HEK293 (cell line): ENCODE results near the gene TIRAP.

ENCODE experiments used
- EGR2 ChIP-seq: fragments of 450-650 bp; formaldehyde crosslinking; IDR thresholded peaks from 2 replicates; pipeline ENCODE4 v1.5.1; 2016; ENCODE audit warnings: low read depth, missing biosample characterization, missing genetic modification characterization
- SCRT1 ChIP-seq: fragments of 450-650 bp; formaldehyde crosslinking; IDR thresholded peaks from 2 replicates; pipeline ENCODE4 v1.5.1; 2016; ENCODE audit warnings: missing biosample characterization, missing genetic modification characterization, borderline replicate concordance
- SP2 ChIP-seq: fragments of 450-650 bp; formaldehyde crosslinking; IDR thresholded peaks from 2 replicates; pipeline ENCODE4 v1.5.1; 2016; ENCODE audit warnings: missing biosample characterization, missing genetic modification characterization
- SP3 ChIP-seq: fragments of 450-650 bp; formaldehyde crosslinking; IDR thresholded peaks from 2 replicates; pipeline ENCODE4 v1.5.1; 2016; ENCODE audit warnings: missing biosample characterization, missing genetic modification characterization
- TRIM28 ChIP-seq: IDR thresholded peaks from 2 replicates; pipeline ENCODE4 v1.6.1; 2011; ENCODE audit warnings: low read length, control low read depth, borderline replicate concordance
- YY2 ChIP-seq: fragments of 450-650 bp; formaldehyde crosslinking; IDR thresholded peaks from 2 replicates; pipeline ENCODE4 v1.5.1; 2016; ENCODE audit warnings: missing biosample characterization, missing genetic modification characterization
- ZFHX2 ChIP-seq: fragments of 450-650 bp; formaldehyde crosslinking; conservative IDR thresholded peaks from 2 replicates; pipeline ENCODE4 v1.5.1; 2016; ENCODE audit warnings: missing biosample characterization, missing genetic modification characterization
- ZFP3 ChIP-seq: fragments of 450-650 bp; formaldehyde crosslinking; IDR thresholded peaks from 2 replicates; pipeline ENCODE4 v1.5.1; 2016; ENCODE audit warnings: low read depth, missing biosample characterization, missing genetic modification characterization
- ZFP37 ChIP-seq: fragments of 450-650 bp; formaldehyde crosslinking; IDR thresholded peaks from 2 replicates; pipeline ENCODE4 v1.5.1; 2016; ENCODE audit warnings: missing biosample characterization, missing genetic modification characterization
- ZNF114 ChIP-seq: fragments of 450-650 bp; formaldehyde crosslinking; IDR thresholded peaks from 2 replicates; pipeline ENCODE4 v1.5.0; 2017; ENCODE audit warnings: missing biosample characterization, missing genetic modification characterization
- ZNF174 ChIP-seq: fragments of 450-650 bp; formaldehyde crosslinking; IDR thresholded peaks from 2 replicates; pipeline ENCODE4 v1.5.0; 2017; ENCODE audit warnings: missing biosample characterization, mild to moderate bottlenecking, missing genetic modification characterization
- ZNF24 ChIP-seq: fragments of 450-650 bp; formaldehyde crosslinking; IDR thresholded peaks from 2 replicates; pipeline ENCODE4 v1.5.1; 2016; ENCODE audit warnings: missing biosample characterization, missing genetic modification characterization
- ZNF274 ChIP-seq, 2 experiments: fragments of 200-500 bp in 1 of 2; fragments of 450-650 bp in 1 of 2; sonication (Bioruptor generic) in 1 of 2; formaldehyde crosslinking in 1 of 2; IDR thresholded peaks; 2 replicates each; pipeline versions ENCODE4 v1.5.1 to v1.6.1; 2014 to 2016; ENCODE audit warnings: borderline replicate concordance in 1 of 2, inconsistent platforms in 1 of 2, low read length in 1 of 2, missing biosample characterization in 1 of 2, missing genetic modification characterization in 1 of 2
- ZNF302 ChIP-seq: fragments of 450-650 bp; formaldehyde crosslinking; IDR thresholded peaks from 2 replicates; pipeline ENCODE4 v1.5.1; 2016; ENCODE audit warnings: missing biosample characterization, missing genetic modification characterization, low read depth
- ZNF366 ChIP-seq: fragments of 450-650 bp; formaldehyde crosslinking; conservative IDR thresholded peaks from 2 replicates; pipeline ENCODE4 v1.5.1; 2016; ENCODE audit warnings: missing biosample characterization, missing genetic modification characterization
- ZNF416 ChIP-seq: fragments of 450-650 bp; formaldehyde crosslinking; IDR thresholded peaks from 2 replicates; pipeline ENCODE4 v1.5.1; 2016; ENCODE audit warnings: missing biosample characterization, missing genetic modification characterization
- ZNF473 ChIP-seq: fragments of 450-650 bp; formaldehyde crosslinking; IDR thresholded peaks from 2 replicates; pipeline ENCODE4 v1.5.1; 2017; ENCODE audit warnings: missing biosample characterization, missing genetic modification characterization
- ZNF514 ChIP-seq: fragments of 450-650 bp; formaldehyde crosslinking; IDR thresholded peaks from 2 replicates; pipeline ENCODE4 v1.5.1; 2016; ENCODE audit warnings: missing biosample characterization, missing genetic modification characterization
- ZNF558 ChIP-seq: fragments of 450-650 bp; formaldehyde crosslinking; IDR thresholded peaks from 2 replicates; pipeline ENCODE4 v1.5.1; 2016; ENCODE audit warnings: missing biosample characterization, missing genetic modification characterization
- ZNF560 ChIP-seq: fragments of 450-650 bp; formaldehyde crosslinking; IDR thresholded peaks from 2 replicates; pipeline ENCODE4 v1.5.1; 2017; ENCODE audit warnings: missing biosample characterization, missing genetic modification characterization, borderline replicate concordance
- ZNF561 ChIP-seq: fragments of 450-650 bp; IDR thresholded peaks from 2 replicates; pipeline ENCODE4 v1.5.1; 2018; ENCODE audit warnings: missing biosample characterization, missing genetic modification characterization, borderline replicate concordance
- ZNF76 ChIP-seq: fragments of 450-650 bp; formaldehyde crosslinking; IDR thresholded peaks from 2 replicates; pipeline ENCODE4; 2016; ENCODE audit warnings: low read depth, missing biosample characterization, missing genetic modification characterization, borderline replicate concordance
- ZNF843 ChIP-seq: fragments of 450-650 bp; formaldehyde crosslinking; IDR thresholded peaks from 2 replicates; pipeline ENCODE4 v1.5.1; 2016; ENCODE audit warnings: missing biosample characterization, missing genetic modification characterization
- TF ChIP-seq, protein P1 (sequence below): fragments of 450-650 bp; formaldehyde crosslinking; conservative IDR thresholded peaks from 2 replicates; pipeline ENCODE4 v1.5.1; 2016; ENCODE audit warnings: low read depth, missing biosample characterization, missing genetic modification characterization
- TF ChIP-seq, protein P2 (sequence below): fragments of 450-650 bp; formaldehyde crosslinking; IDR thresholded peaks from 2 replicates; pipeline ENCODE4 v1.5.1; 2017; ENCODE audit warnings: missing biosample characterization, missing genetic modification characterization
- TF ChIP-seq, protein P3 (sequence below): fragments of 450-650 bp; formaldehyde crosslinking; IDR thresholded peaks from 2 replicates; pipeline ENCODE4 v1.5.1; 2016; ENCODE audit warnings: missing biosample characterization, missing genetic modification characterization
- TF ChIP-seq, protein P4 (sequence below): fragments of 450-650 bp; formaldehyde crosslinking; IDR thresholded peaks from 2 replicates; pipeline ENCODE4 v1.5.1; 2016; ENCODE audit warnings: missing biosample characterization, missing genetic modification characterization, low read depth
- TF ChIP-seq, protein P5 (sequence below): fragments of 450-650 bp; formaldehyde crosslinking; IDR thresholded peaks from 2 replicates; pipeline ENCODE4 v1.5.1; 2016; ENCODE audit warnings: missing biosample characterization, missing genetic modification characterization, low read depth

TIRAP gene

DNA sequence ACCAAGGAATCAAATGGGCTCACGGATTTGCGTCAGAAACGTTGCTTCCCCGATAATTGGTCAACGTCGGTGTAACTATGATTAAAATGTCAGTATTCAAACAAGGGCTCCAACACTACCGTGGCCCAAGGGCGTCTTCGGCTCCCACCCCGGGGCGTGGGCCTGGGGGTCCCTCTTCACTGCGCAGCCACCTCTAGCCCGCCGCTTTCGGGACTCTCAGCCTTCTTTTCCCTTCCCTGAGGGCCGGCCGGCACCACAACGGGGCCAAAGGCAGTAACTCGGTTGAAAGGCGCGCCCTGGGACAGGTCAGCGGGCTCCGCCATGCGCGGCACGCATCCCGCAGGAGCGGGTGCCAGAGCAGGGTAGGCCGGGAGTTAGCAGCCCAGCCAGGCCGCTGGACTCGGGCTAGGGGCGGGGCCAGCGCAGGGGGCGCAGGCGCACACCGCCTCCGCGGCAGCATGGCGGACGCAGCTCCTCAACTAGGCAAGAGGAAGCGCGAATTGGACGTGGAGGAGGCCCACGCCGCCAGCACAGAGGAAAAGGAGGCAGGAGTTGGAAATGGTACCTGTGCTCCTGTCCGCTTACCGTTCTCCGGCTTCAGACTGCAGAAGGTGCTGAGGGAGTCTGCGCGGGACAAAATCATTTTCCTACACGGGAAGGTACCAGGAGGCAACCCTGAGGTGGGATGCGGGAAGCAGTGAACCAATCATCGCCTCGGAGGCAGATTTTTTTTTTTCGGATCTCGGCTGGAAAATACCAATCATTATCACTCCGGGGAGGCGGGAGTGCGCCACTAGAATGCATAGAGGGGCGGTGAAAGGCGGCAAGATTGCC is 20.9 kb downstream of the TIRAP start, which contains the start of gene DCPS (continued):
- TF ChIP-seq, protein P1, sequence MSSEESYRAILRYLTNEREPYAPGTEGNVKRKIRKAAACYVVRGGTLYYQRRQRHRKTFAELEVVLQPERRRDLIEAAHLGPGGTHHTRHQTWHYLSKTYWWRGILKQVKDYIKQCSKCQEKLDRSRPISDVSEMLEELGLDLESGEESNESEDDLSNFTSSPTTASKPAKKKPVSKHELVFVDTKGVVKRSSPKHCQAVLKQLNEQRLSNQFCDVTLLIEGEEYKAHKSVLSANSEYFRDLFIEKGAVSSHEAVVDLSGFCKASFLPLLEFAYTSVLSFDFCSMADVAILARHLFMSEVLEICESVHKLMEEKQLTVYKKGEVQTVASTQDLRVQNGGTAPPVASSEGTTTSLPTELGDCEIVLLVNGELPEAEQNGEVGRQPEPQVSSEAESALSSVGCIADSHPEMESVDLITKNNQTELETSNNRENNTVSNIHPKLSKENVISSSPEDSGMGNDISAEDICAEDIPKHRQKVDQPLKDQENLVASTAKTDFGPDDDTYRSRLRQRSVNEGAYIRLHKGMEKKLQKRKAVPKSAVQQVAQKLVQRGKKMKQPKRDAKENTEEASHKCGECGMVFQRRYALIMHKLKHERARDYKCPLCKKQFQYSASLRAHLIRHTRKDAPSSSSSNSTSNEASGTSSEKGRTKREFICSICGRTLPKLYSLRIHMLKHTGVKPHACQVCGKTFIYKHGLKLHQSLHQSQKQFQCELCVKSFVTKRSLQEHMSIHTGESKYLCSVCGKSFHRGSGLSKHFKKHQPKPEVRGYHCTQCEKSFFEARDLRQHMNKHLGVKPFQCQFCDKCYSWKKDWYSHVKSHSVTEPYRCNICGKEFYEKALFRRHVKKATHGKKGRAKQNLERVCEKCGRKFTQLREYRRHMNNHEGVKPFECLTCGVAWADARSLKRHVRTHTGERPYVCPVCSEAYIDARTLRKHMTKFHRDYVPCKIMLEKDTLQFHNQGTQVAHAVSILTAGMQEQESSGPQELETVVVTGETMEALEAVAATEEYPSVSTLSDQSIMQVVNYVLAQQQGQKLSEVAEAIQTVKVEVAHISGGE (tag by site-specific recombination) = no peak; the same call in 1 of the 2 replicates
- TF ChIP-seq, protein P2, sequence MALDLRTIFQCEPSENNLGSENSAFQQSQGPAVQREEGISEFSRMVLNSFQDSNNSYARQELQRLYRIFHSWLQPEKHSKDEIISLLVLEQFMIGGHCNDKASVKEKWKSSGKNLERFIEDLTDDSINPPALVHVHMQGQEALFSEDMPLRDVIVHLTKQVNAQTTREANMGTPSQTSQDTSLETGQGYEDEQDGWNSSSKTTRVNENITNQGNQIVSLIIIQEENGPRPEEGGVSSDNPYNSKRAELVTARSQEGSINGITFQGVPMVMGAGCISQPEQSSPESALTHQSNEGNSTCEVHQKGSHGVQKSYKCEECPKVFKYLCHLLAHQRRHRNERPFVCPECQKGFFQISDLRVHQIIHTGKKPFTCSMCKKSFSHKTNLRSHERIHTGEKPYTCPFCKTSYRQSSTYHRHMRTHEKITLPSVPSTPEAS (tag by site-specific recombination) = no peak
- TF ChIP-seq ZNF560 (tag by site-specific recombination) (no peak), ZFP37 (tag by site-specific recombination) (peak; percentile 78; the same call in 1 of the 2 replicates), ZNF114 (no peak), TRIM28 (no peak), ZNF514 (tag by site-specific recombination) (no peak), ZNF302 (tag by site-specific recombination) (no peak), SP3 (tag by site-specific recombination) (peak; percentile 57), ZNF416 (tag by site-specific recombination) (no peak), ZNF76 (peak; percentile 63), ZNF843 (tag by site-specific recombination) (peak; percentile 46; the same call in 1 of the 2 replicates), ZNF558 (tag by site-specific recombination) (no peak; the same call in 1 of the 2 replicates), ZNF274 (IDR thresholded peaks at IDR 0.05; ENCODE audit: low read length) (no peak), ZNF274 (tag by site-specific recombination; IDR thresholded peaks at IDR 0.05; ENCODE audit: borderline replicate concordance) (no peak), ZNF24 (0 out of 2 replicates have a peak, but pooled peaks have one; percentile 26), ZFHX2 (tag by site-specific recombination) (peak; percentile 66), ZNF473 (tag by site-specific recombination) (no peak), ZNF366 (tag by site-specific recombination) (no peak), SP2 (peak; percentile 73), ZFP3 (tag by site-specific recombination) (no peak), ZNF174 (tag by site-specific recombination) (no peak), YY2 (tag by site-specific recombination) (peak; percentile 84), SCRT1 (tag by site-specific recombination) (no peak), ZNF561 (tag by site-specific recombination) (peak; percentile 29; the same call in 1 of the 2 replicates), EGR2 (tag by site-specific recombination) (no peak; the same call in 1 of the 2 replicates)
- TF ChIP-seq, protein P3, sequence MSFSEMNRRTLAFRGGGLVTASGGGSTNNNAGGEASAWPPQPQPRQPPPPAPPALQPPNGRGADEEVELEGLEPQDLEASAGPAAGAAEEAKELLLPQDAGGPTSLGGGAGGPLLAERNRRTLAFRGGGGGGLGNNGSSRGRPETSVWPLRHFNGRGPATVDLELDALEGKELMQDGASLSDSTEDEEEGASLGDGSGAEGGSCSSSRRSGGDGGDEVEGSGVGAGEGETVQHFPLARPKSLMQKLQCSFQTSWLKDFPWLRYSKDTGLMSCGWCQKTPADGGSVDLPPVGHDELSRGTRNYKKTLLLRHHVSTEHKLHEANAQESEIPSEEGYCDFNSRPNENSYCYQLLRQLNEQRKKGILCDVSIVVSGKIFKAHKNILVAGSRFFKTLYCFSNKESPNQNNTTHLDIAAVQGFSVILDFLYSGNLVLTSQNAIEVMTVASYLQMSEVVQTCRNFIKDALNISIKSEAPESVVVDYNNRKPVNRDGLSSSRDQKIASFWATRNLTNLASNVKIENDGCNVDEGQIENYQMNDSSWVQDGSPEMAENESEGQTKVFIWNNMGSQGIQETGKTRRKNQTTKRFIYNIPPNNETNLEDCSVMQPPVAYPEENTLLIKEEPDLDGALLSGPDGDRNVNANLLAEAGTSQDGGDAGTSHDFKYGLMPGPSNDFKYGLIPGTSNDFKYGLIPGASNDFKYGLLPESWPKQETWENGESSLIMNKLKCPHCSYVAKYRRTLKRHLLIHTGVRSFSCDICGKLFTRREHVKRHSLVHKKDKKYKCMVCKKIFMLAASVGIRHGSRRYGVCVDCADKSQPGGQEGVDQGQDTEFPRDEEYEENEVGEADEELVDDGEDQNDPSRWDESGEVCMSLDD (tag by site-specific recombination) = no peak
- TF ChIP-seq, protein P4, sequence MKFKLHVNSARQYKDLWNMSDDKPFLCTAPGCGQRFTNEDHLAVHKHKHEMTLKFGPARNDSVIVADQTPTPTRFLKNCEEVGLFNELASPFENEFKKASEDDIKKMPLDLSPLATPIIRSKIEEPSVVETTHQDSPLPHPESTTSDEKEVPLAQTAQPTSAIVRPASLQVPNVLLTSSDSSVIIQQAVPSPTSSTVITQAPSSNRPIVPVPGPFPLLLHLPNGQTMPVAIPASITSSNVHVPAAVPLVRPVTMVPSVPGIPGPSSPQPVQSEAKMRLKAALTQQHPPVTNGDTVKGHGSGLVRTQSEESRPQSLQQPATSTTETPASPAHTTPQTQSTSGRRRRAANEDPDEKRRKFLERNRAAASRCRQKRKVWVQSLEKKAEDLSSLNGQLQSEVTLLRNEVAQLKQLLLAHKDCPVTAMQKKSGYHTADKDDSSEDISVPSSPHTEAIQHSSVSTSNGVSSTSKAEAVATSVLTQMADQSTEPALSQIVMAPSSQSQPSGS (tag by site-specific recombination) = no peak
- TF ChIP-seq, protein P5, sequence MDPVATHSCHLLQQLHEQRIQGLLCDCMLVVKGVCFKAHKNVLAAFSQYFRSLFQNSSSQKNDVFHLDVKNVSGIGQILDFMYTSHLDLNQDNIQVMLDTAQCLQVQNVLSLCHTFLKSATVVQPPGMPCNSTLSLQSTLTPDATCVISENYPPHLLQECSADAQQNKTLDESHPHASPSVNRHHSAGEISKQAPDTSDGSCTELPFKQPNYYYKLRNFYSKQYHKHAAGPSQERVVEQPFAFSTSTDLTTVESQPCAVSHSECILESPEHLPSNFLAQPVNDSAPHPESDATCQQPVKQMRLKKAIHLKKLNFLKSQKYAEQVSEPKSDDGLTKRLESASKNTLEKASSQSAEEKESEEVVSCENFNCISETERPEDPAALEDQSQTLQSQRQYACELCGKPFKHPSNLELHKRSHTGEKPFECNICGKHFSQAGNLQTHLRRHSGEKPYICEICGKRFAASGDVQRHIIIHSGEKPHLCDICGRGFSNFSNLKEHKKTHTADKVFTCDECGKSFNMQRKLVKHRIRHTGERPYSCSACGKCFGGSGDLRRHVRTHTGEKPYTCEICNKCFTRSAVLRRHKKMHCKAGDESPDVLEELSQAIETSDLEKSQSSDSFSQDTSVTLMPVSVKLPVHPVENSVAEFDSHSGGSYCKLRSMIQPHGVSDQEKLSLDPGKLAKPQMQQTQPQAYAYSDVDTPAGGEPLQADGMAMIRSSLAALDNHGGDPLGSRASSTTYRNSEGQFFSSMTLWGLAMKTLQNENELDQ = no peak
